PC-9 (cell line): Measurements from ENCODE around the gene LUZP2. TPM values are rescaled to one million over a fixed set of nuclear protein-coding genes. Genes with fewer than 3 reads are reported as not detected.

Source experiments
- BruUV-seq: library from RNA; stranded (reverse); fragments of 400-500 nt; replicated peaks from 2 replicates; lab custom pipeline; 2021; lab: Mats Ljungman, UMichigan
- CTCF ChIA-PET: fragments of 300-600 bp; sonication (Branson Sonifier 250); formaldehyde crosslinking; loops from one replicate; lab custom pipeline; 2022; ENCODE audit warnings: antibody characterized with exemption; lab: Charles Lee
- POLR2A ChIA-PET: fragments of 300-600 bp; sonication (Branson Sonifier 250); formaldehyde crosslinking; loops from one replicate; lab custom pipeline; 2022; ENCODE audit warnings: antibody characterized with exemption; ENCODE audit not compliant: unreplicated experiment; lab: Charles Lee
- DNase-seq, 2 experiments: peaks; one replicate each; pipeline versions ENCODE4 v3.0.0 to v3.0.0-alpha.2; 2015 to 2022; ENCODE audit warnings: mixed read lengths in 1 of 2
- H2AFZ ChIP-seq: fragments of 200-600 bp; sonication (generic); 2 replicates; pipeline ENCODE4 v1.8.1; 2017; ENCODE audit warnings: antibody characterized with exemption
- H3F3A ChIP-seq: fragments of 200-600 bp; sonication (generic); 2 replicates; pipeline ENCODE4 v1.8.1; 2017; ENCODE audit warnings: antibody characterized with exemption, mild to moderate bottlenecking, low read depth; ENCODE audit not compliant: insufficient read depth
- H3K27ac ChIP-seq: fragments of 200-600 bp; sonication (generic); 2 replicates; pipeline ENCODE4 v1.6.1; 2016; ENCODE audit warnings: mixed run types
- H3K27me3 ChIP-seq: fragments of 200-600 bp; sonication (generic); 2 replicates; pipeline ENCODE4 v1.6.1; 2016; ENCODE audit warnings: low read depth, mixed run types; ENCODE audit not compliant: insufficient read depth
- H3K36me3 ChIP-seq: fragments of 200-600 bp; sonication (generic); 2 replicates; pipeline ENCODE4 v1.6.1; 2016; ENCODE audit warnings: low read depth, mixed run types
- H3K4me1 ChIP-seq: fragments of 200-600 bp; sonication (generic); replicated peaks from 2 replicates; pipeline ENCODE4 v1.6.1; 2016; ENCODE audit warnings: mixed run types; ENCODE audit not compliant: insufficient read depth
- H3K4me2 ChIP-seq: fragments of 200-600 bp; sonication (generic); 2 replicates; pipeline ENCODE4 v1.6.1; 2017; ENCODE audit warnings: mixed run types
- H3K4me3 ChIP-seq: fragments of 200-600 bp; sonication (generic); 2 replicates; pipeline ENCODE4 v1.6.1; 2016; ENCODE audit warnings: mixed run types
- H3K79me2 ChIP-seq: fragments of 200-600 bp; sonication (generic); 2 replicates; pipeline ENCODE4 v1.6.1; 2017; ENCODE audit warnings: low read depth, mixed run types
- H3K9me2 ChIP-seq: fragments of 200-600 bp; sonication (generic); 2 replicates; pipeline ENCODE4 v1.8.1; 2017; ENCODE audit warnings: mild to moderate bottlenecking; ENCODE audit not compliant: insufficient read depth
- H3K9me3 ChIP-seq: fragments of 200-600 bp; sonication (generic); 2 replicates; pipeline ENCODE4 v1.8.1; 2016; ENCODE audit warnings: low read depth; ENCODE audit not compliant: insufficient read depth
- H4K20me1 ChIP-seq: fragments of 200-600 bp; sonication (generic); 2 replicates; pipeline ENCODE4 v1.8.1; 2017; ENCODE audit not compliant: insufficient read depth
- EZH2 ChIP-seq: fragments of 200-600 bp; sonication (generic); IDR thresholded peaks from 2 replicates; pipeline ENCODE4 v1.8.0; 2017; ENCODE audit warnings: antibody characterized with exemption, low read depth
- intact Hi-C: fragments of 100-400 bp; cut with micrococcal nuclease; formaldehyde crosslinking; loops from one replicate; pipeline ENCODE4 v1.10.0; 2022; ENCODE audit not compliant: unreplicated experiment
- total RNA-seq: library from RNA; stranded (reverse); gene quantifications from 2 replicates; pipeline ENCODE4 v1.2.3, GENCODE V29; 2021
- TF ChIP-seq, protein P1 (sequence below): fragments of 200-600 bp; sonication (generic); conservative IDR thresholded peaks from 2 replicates; pipeline ENCODE4 v1.6.1; 2017; ENCODE audit warnings: mixed run types, antibody characterized with exemption, mild to moderate bottlenecking, moderate library complexity

LUZP2 gene
- total RNA-seq, 1 experiment from 2014 or later, result 0.15 TPM

DNA sequence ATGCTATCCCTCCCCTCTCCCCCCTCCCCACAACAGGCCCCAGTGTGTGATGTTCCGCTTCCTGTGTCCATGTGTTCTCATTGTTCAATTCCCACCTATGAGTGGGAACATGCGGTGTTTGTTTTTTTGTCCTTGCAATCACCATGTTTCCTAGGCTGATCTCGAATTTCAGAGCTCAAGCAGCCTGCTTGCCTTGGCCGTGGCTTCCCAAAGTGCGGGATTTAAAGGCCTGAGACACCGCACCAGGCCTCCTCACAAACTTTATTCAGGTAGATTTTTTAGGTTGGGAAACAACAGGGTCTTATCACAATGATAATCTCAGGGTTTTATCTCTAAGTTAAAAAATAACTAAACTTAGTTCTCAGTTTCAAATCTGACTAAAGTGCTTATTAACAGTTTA is 125.4 kb downstream of the LUZP2 start:
- no peaks in the 10 kb centered on the region for H3K9me2 ChIP-seq
- POLR2A ChIA-PET, result no interaction called here

DNA sequence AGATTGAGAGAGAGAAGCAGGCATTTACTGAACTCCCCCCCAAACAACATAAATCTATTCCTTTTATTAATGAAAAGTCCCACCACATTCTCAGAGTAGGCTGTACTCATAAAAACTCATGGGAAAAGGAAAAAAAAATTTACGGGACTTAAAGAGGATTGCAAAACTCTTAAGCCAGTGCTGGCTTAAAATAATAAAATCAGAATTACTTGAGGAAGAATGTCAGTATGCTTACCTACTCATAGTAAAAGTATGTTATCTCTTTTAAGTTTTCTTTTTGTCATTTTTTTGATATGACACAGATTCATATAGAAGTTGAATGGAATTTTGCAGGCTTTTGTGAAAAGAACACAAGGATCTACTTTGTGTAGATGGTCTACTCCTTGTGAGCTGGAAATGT is 126.3 kb downstream of the LUZP2 start:
- ChIA-PET CTCF (no interaction called here), POLR2A (no interaction called here)
- Histone ChIP-seq H3K4me3 (no peak overlapping the region), H3K4me1 (no peaks in the 10 kb centered on the region), H3K9me2 (no peaks in the 10 kb centered on the region), H3K9me3 (no peaks in the 10 kb centered on the region), H4K20me1 (no peaks in the 10 kb centered on the region), H3F3A (no peaks in the 10 kb centered on the region), H3K4me2 (no peak overlapping the region), H3K36me3 (no peaks in the 10 kb centered on the region), H3K79me2 (no peaks in the 10 kb centered on the region), H3K27me3 (no peaks in the 10 kb centered on the region), H3K27ac (no peak overlapping the region), H2AFZ (peak overlapping the region; percentile 6; the same call in 1 of the 2 replicates)
- TF ChIP-seq, protein P1, sequence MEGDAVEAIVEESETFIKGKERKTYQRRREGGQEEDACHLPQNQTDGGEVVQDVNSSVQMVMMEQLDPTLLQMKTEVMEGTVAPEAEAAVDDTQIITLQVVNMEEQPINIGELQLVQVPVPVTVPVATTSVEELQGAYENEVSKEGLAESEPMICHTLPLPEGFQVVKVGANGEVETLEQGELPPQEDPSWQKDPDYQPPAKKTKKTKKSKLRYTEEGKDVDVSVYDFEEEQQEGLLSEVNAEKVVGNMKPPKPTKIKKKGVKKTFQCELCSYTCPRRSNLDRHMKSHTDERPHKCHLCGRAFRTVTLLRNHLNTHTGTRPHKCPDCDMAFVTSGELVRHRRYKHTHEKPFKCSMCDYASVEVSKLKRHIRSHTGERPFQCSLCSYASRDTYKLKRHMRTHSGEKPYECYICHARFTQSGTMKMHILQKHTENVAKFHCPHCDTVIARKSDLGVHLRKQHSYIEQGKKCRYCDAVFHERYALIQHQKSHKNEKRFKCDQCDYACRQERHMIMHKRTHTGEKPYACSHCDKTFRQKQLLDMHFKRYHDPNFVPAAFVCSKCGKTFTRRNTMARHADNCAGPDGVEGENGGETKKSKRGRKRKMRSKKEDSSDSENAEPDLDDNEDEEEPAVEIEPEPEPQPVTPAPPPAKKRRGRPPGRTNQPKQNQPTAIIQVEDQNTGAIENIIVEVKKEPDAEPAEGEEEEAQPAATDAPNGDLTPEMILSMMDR, result no peak
- peak in 1 of 2 experiments; percentile 36 for DNase-seq
- intact Hi-C loops, result no loop called here
- no TSS peak for BruUV-seq

More for the DNA sequence above, 125.4 kb downstream of the LUZP2 start:
- Histone ChIP-seq H3F3A (no peaks in the 10 kb centered on the region), H4K20me1 (no peaks in the 10 kb centered on the region), H3K4me1 (no peaks in the 10 kb centered on the region), H3K27me3 (no peaks in the 10 kb centered on the region), H3K27ac (no peak overlapping the region), H3K36me3 (no peaks in the 10 kb centered on the region), H3K9me3 (no peaks in the 10 kb centered on the region), H3K79me2 (no peaks in the 10 kb centered on the region), H2AFZ (no peak overlapping the region), H3K4me3 (no peak overlapping the region), H3K4me2 (no peak overlapping the region)
- no TSS peak for BruUV-seq
- no peak for DNase-seq
- no peak for TF ChIP-seq EZH2
- TF ChIP-seq, protein P1, result no peak
- intact Hi-C loops, result no loop called here
- CTCF ChIA-PET, result no interaction called here

DNA sequence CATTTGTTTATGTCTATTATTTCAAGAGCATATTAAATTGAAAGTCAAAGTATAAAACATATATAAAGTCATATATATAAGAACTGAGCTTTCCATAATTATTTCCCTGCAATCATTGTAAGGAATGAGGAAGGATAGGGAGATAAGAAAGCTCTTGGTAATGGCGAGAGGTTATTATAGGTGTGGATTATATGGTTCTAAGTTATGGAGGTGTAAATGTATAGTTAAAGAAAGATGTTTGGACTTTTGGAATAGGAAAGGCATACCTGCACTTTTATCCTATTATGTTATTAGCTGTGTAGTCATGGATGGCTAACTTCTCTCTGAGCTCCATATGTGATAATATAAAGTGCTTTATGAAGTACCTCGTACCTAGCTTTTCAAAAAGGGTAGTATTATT is 127.6 kb downstream of the LUZP2 start:
- Histone ChIP-seq H3K9me2 (no peaks in the 10 kb centered on the region), H3K27me3 (no peaks in the 10 kb centered on the region), H3K27ac (no peak overlapping the region), H2AFZ (no peak overlapping the region), H3K79me2 (no peaks in the 10 kb centered on the region), H3K4me1 (no peaks in the 10 kb centered on the region), H3F3A (no peaks in the 10 kb centered on the region), H3K4me3 (no peak overlapping the region), H3K36me3 (no peaks in the 10 kb centered on the region), H3K9me3 (no peaks in the 10 kb centered on the region), H4K20me1 (no peaks in the 10 kb centered on the region), H3K4me2 (no peak overlapping the region)
- ChIA-PET CTCF (no interaction called here), POLR2A (interaction anchor here (0.5 kb wide), 1 partner anchor 403 kb away, joined by 7 read pairs; no protein-coding TSS in a partner anchor)
- intact Hi-C loops, result no loop called here
- DNase-seq, result no peak
- no TSS peak for BruUV-seq
- TF ChIP-seq, protein P1, result no peak
- no peak for TF ChIP-seq EZH2
